ENCODE data around the gene TMEM175.

TMEM175 gene

DNA sequence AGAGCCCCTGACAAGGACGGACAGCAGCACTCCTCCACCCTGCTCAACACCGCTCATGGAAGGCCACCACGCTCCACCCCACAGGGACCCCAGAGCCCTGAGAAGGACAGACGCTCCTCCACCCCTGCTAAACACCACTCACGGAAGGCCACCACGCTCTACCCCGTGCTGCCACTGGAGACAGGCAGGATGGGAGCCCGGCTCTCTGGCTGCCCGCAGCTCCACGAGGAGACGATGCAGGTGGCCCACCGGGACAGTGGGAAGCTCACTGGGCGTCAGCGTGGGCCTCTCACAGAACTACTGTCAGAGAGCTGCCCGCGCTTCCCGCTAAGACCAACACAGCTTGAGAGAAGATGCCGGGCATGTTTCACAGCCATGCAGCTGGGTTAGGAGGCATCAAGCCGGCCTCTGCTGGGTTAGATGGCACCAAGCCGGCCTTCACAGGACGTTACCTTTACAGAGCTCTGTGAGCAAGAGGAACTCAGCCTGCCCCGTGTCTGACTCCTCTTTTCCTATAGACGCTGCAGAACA lies 21.0 kb upstream of the TMEM175 start:
- TF ChIP-seq, protein P1, sequence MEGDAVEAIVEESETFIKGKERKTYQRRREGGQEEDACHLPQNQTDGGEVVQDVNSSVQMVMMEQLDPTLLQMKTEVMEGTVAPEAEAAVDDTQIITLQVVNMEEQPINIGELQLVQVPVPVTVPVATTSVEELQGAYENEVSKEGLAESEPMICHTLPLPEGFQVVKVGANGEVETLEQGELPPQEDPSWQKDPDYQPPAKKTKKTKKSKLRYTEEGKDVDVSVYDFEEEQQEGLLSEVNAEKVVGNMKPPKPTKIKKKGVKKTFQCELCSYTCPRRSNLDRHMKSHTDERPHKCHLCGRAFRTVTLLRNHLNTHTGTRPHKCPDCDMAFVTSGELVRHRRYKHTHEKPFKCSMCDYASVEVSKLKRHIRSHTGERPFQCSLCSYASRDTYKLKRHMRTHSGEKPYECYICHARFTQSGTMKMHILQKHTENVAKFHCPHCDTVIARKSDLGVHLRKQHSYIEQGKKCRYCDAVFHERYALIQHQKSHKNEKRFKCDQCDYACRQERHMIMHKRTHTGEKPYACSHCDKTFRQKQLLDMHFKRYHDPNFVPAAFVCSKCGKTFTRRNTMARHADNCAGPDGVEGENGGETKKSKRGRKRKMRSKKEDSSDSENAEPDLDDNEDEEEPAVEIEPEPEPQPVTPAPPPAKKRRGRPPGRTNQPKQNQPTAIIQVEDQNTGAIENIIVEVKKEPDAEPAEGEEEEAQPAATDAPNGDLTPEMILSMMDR (IDR thresholded peaks at IDR 0.05; ENCODE audit: low read depth, low read length) = no peak
- DNase-seq (ENCODE audit: extremely low read depth, low read depth) = no peak

DNA sequence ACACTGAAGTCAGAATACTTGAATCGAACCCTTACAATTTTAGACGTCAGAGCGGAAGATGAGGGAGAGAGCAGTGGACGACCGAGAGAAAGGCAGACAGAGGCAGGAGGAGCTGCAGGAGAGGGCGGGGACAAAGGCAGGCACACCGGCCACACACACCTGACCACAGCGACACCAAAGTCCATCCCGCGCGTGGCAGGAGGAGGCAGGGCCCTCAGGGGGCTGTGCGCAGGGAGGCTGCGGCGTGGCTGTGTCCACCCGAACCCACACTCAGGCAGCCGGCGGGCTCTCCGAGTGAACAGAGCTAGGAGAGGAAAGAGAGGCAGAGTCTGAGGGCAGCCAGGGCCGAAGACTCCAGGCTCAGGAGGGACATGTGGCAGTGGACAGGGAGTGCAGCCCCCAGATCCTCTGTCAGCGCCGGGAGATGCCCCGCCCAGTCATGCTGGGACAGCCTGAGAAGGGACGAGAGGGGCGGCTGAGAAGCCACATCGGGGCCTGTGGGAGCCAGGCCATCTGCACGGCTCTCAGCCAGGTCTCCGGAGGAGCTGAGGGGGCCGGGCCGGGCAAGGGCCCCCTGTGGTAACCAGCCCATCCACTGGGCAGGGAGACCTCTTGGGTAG lies 20.3 kb upstream of the TMEM175 start:
- no peak for DNase-seq (ENCODE audit: extremely low read depth, low read depth)
- TF ChIP-seq, protein P1 (IDR thresholded peaks at IDR 0.05; ENCODE audit: low read depth, low read length) = no peak

DNA sequence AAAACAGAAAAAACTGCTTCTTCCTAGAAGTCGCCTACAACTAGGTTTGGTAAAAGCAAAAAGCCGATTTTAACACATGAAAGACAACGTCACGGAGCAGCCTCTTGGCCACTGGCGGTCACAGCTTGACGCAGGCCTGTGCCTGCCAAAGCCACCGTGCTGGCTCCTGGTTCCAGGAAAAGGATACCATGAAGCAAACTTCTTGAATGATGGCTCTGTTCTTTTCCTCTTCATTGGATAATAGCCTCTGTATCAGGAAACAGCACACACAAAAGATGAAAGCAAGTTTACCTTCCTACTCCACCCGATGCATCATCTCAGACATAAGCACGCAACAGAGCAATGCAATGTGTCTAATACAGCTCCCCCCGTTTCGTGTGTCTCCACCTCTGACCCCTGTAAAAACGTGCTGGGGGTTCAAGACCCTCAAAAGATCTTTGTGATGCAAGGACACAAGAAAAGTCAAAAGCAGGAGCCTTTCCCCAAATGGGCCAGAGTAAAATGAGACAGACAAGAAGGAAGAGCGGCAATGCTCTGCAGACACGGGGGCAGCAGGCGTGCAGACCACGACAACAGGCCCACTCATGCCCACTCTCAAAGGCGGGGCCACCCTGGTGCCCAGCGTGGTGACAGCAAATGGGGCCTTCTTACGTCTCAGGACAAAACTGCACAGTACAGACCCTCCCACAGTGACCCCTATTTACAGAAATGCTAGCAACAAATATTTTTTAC lies 19.5 kb upstream of the TMEM175 start:
- TF ChIP-seq, protein P1 (IDR thresholded peaks at IDR 0.05; ENCODE audit: low read depth, low read length) = no peak
- no peak for DNase-seq (ENCODE audit: extremely low read depth, low read depth)

DNA sequence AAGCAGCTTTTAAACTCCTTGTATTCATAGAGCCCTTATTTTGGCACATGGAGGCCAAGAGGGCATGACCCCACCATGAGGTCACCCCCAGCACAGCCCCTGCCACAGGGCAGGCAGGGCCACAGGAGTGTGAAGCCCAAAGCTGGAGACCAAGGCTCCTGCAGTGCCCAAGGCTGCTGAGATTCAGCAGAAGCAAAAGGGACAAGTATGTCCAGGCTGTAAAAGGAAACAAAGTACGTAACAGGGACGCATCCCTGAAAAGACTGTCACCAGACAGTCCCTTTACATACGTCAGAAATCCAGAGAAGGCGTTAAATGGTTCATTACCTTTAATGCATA lies 19.0 kb upstream of the TMEM175 start:
- DNase-seq (ENCODE audit: extremely low read depth, low read depth) = no peak
- TF ChIP-seq, protein P1 (IDR thresholded peaks at IDR 0.05; ENCODE audit: low read depth, low read length) = no peak

DNA sequence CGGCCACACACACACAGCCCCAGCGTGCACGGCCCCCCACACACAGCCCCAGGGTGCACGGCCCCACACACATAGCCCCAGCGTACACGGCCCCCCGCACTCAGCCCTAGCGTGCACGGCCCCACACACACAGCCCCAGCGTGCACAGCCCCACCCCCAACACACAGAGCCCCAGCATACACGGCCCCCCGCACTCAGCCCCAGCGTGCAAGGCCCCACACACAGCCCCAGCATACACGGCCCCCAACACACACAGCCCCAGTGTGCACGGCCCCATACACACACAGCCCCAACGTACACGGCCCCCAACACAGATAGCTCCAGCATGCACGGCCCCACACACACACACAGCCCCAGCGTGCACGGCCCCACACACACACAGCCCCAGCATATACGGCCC lies 17.7 kb upstream of the TMEM175 start:
- TF ChIP-seq, protein P1 (IDR thresholded peaks at IDR 0.05; ENCODE audit: low read depth, low read length) = no peak
- DNase-seq (ENCODE audit: extremely low read depth, low read depth) = no peak

DNA sequence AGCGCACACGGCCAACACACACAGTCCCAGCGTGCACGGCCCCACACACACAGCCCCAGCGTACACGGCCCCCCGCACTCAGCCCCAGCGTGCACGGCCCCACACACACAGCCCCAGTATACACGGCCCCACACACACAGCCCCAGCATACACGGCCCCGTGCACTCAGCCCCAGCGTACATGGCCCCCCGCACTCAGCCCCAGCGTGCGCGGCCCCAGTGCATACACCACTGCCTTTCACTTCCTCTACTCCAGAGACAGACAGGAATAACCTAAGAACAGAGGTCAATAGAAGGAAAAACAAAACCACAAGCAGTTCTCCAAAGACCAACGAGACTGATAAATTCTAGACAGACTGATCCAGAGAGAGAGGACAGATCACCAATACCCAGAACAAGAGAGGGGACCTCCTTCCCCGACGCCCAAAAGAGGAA lies 17.2 kb upstream of the TMEM175 start:
- TF ChIP-seq, protein P1 (IDR thresholded peaks at IDR 0.05; ENCODE audit: low read depth, low read length) = no peak
- DNase-seq (ENCODE audit: extremely low read depth, low read depth) = no peak

DNA sequence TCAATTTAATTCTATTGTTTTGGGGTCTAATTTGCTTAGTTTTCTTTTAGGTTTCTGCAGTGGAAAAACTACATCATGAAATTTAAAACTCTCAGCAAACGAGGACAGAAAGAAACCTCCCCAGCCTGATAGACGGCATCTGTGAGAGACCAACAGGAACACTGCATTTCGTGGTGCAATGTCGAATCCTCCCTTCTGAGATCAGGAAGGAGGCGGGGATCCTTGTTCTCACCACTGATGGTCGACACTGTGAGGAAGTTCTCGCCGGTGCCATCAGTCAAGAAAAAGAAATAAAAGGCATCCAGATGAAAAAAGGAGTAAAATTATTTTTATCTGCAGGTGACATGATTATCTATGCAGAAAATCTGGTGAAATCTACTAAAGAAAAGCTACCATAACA lies 16.7 kb upstream of the TMEM175 start:
- DNase-seq (ENCODE audit: extremely low read depth, low read depth) = no peak
- TF ChIP-seq, protein P1 (IDR thresholded peaks at IDR 0.05; ENCODE audit: low read depth, low read length) = no peak
